Activated CD8-positive, alpha-beta memory T cell treated with anti-CD3 and anti-CD28 coated beads, Interleukin-2, amount 50 U/mL, for 24 hours (primary cell): ENCODE measurements around the gene NCCRP1.

Experiments
- DNase-seq: peaks from one replicate; pipeline ENCODE4 v3.0.0-alpha.2; 2020; ENCODE audit errors: extremely low read depth

The NCCRP1 gene

DNA sequence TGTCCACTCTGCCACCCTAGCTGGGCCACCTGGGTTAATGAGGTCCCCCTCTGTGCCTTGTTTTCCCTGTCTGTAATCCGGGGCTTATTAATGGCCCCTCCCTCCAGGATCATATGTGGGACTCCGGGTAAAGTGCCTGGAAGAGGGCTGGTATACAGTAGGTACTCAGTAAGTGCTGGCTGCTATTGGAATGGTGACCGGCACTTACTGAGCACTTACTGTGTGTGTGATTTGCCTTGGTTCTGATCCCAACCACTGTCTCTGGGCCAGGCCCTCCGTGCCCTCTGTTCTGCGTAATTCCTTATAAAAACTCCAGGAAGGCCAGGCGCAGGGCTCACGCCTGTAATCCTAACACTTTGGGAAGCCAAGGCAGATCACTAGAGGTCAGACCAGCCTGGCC, 30.9 kb upstream of the NCCRP1 start:
- no peak for DNase-seq

- no peak for DNase-seq
These were observed 30.0 kb upstream of the NCCRP1 start for GRCh38 chr19:39166571-39167391.

GRCh38 chr19:39167461-39168257, 29.1 kb upstream of the NCCRP1 start:
- DNase-seq, result no peak

DNA sequence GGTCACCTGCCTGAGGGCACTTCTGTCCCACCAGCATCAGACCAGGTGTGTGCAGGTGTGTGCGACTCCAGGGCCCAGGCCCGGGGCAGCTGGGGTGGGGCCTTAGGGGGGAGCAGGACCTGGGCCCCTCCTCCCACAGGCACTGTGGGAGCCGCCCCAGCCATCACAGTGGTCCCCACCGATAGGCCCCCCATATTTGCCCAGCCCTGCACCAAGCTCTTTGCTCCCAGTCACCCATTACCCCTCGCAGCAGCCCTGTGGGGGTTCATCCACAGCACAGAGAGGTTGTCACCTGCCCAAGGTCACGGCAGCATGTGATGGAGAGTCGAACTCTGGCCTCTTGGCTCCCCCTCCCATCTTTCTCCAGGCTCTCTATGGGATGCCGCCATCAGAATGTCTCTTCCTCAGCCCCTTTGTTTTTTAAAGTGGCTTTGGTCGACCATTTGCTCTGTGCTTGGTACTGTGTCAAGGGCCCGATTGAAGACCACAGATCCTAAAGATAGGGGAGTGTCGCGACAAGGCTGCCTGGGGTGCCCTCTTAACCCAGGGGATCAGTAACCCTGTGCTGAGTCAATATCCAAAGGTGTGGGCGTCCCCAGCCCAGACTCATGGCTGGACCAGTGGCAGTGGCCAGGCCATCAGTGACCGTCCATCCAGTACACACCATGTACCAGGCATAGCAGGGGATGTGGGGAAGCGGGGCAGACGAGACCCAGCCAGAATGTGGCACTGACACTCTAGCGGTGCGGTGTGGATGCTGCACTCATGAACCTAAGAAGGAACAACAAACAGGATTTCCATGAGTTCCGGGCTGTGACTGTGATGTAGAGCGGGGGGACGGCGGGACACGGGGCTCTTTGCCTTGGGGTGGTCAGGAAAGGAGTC, 28.3 kb upstream of the NCCRP1 start:
- no peak for DNase-seq

DNA sequence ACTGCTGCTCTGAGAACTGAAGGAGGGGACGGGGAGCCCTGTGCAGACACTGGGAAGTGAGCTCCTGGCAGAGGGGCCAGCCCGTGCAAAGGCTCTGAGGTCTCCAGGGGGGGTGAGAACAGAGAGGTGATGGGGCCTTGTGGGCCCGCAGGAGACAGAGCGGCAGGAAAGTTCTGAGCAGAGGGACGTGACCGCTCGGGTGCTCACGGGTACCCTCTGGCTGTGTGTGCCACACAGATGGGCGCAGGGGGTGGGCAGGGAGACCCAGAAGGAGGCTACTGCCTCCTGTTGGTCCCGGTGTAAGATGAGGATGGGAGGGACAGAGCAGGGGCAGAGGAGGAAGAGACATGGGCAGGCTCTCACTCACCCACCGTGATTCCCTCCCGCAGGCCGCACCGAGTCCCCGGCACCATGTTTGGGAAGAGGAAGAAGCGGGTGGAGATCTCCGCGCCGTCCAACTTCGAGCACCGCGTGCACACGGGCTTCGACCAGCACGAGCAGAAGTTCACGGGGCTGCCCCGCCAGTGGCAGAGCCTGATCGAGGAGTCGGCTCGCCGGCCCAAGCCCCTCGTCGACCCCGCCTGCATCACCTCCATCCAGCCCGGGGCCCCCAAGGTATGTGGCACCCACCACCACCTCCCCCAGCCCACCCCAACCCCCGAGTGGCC, 27.5 kb upstream of the NCCRP1 start:
- DNase-seq, result no peak

DNA sequence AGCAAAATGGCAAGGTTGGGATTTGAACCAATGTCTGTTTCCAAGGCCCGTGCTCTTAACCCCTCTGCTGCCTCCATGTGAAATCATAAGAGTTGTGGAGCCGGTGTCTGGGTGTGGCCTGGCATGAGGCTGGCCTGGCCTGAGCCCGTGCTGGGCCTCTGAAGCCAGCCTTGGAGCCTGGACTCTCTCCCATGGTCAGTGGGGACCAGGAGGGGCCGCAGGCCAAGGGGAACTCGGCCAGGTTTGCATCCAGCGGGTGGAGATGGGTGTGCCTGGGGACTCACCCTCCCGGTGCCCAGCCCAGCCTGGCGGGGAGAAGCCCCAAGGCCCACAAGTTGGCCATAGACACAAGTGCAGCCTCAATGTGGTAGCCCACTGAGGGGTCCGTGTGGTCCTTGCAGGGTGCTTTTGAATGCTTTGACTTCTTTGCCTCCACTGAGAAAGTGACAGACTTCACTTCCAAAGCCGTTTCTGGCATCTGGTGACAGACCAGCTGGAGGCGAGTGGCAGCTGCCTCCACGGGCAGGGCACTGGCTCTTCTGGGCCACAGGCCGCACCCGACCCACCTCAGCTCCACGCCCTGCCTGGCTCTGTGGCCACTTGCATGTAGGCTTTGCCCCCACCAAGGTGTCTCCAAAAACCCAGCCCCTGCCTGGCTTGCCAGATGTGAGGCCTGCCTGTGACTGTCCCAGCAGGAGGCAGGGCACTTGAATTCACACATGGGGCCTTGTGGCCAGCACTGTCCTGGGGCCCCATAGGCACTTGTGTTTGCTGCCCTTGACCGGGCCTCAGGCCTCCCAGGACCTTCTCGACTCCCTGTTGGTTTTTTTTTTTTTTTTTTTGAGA, 26.2 kb upstream of the NCCRP1 start:
- no peak for DNase-seq

DNA sequence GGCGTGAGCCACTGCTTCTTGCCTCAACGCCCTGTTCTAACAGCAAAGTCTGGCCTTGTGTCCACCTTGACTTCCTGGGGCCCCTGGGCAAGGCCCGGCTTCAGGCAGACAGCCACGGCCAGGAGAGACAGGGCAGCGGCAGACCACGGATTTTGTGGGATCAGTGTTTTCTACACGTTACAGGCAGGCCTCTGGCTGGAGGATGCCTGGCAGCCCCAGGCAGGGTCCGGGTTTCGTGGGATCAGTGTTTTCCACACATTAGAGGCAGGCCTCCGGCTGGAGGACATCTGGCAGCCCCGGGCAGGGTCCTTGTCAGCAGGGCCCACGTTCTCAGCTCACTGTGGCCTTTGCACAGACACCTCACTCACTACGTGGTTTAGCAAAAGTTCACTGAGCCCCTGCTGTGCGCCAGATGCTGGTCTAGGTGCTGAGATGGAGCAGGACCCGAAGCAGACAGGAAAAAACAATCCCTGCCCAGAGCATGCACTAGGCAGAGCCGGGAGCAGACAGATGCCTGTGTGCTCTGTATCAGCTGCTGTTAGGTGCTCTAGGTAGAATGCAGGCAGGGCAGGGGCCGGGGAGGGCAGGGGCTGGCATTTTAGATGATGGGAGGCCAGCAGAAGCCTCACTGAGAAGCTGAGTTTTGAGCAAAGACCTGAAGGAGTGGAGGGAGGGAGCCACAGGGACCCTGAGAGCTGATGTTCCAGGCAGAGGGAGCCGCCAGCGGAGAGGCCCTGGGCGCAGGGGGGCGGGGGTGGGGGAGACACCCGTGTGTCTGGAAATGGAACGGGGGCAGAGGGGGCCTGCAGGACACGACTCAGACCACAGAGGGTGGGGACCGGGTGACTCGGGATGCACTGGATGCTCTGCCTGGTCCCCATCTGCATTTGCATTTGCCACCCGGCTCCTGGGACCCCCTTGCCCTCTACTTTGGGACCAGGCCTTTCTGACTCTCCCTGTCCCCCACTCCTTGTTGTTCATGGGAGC, 25.0 kb upstream of the NCCRP1 start:
- DNase-seq, result no peak

GRCh38 chr19:39172700-39173501, 23.9 kb upstream of the NCCRP1 start:
- no peak for DNase-seq

DNA sequence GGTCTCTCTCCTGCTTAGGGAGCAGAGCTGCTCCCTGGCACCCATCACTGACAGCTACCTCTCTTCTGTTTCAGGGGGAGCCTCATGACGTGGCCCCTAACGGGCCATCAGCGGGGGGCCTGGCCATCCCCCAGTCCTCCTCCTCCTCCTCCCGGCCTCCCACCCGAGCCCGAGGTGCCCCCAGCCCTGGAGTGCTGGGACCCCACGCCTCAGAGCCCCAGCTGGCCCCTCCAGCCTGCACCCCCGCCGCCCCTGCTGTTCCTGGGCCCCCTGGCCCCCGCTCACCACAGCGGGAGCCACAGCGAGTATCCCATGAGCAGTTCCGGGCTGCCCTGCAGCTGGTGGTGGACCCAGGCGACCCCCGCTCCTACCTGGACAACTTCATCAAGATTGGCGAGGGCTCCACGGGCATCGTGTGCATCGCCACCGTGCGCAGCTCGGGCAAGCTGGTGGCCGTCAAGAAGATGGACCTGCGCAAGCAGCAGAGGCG, 23.2 kb upstream of the NCCRP1 start:
- DNase-seq, result no peak

GRCh38 chr19:39174142-39174541, 22.6 kb upstream of the NCCRP1 start:
- no peak for DNase-seq

GRCh38 chr19:39174558-39175544, 21.9 kb upstream of the NCCRP1 start:
- DNase-seq, result no peak

- DNase-seq, result no peak
These were observed 21.2 kb upstream of the NCCRP1 start for GRCh38 chr19:39175564-39175963.

DNA sequence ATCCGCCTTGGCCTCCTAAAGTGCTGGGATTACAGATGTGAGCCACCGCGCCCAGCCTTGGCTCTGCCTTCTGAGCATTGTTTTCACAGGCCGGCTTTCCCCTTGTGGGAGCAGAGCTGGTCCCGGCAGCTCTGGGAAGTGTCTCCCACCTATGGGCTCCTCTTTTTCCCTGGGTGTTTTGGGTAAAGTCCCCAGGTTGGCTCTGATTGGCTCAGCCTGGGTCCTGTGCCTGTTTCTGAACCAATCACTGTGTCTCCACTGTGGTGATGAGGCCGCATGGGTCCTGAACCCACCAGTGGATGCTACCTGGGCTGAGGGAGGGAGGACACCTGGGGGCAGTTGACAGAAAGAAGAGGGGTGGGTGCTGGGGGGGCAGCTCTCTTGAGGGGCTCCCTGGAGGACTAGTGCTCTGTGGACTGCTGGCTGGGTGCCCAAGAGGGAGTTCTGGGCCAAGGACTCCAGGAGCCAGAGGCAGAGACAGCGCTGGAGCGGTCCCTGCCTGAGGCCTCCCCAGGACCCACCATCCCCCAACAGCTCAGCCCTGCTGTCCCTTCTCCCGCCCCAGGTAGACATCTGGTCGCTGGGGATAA, 19.6 kb upstream of the NCCRP1 start:
- DNase-seq, result no peak

GRCh38 chr19:39177736-39178135, 19.0 kb upstream of the NCCRP1 start:
- no peak for DNase-seq

GRCh38 chr19:39178296-39179006, 18.3 kb upstream of the NCCRP1 start:
- DNase-seq, result no peak

- DNase-seq, result no peak
These were observed 17.0 kb upstream of the NCCRP1 start for GRCh38 chr19:39179754-39180153.
